Tibial nerve (tissue), 4 donors: Measurements from ENCODE around the gene NECAB3. TPM values are rescaled to one million over a fixed set of nuclear protein-coding genes. Genes with fewer than 3 reads are reported as not detected.
A peak's percentile ranks its signal among the peaks of the same experiment; 100 is the strongest.

Source experiments
- DNase-seq, 2 donors: peaks; one replicate each; pipeline ENCODE4 v3.0.0-alpha.2; 2019; ENCODE audit warnings: low spot score in 2 of 2
- H3K27ac ChIP-seq, 4 donors: fragments of 200-600 bp; sonication (generic) in 3 of 4; one replicate each; pipeline ENCODE4 v1.5.1; 2017 to 2019; ENCODE audit warnings: mild to moderate bottlenecking in 1 of 4
- H3K27me3 ChIP-seq, 2 donors: fragments of 200-600 bp; sonication (generic) in 1 of 2; one replicate each; pipeline versions ENCODE4 v1.5.1 to v1.6.0; 2017 to 2019
- H3K36me3 ChIP-seq, 3 donors: fragments of 200-600 bp; sonication (generic); one replicate each; pipeline ENCODE4 v1.5.1; 2018 to 2019
- H3K4me1 ChIP-seq, 4 donors: fragments of 200-600 bp; sonication (generic) in 3 of 4; one replicate each; pipeline ENCODE4 v1.5.1; 2017 to 2019
- H3K4me3 ChIP-seq, 4 donors: fragments of 200-600 bp; sonication (generic) in 3 of 4; one replicate each; pipeline ENCODE4 v1.5.1; 2017 to 2019; ENCODE audit warnings: mild to moderate bottlenecking in 1 of 4, moderate library complexity in 1 of 4
- H3K9me3 ChIP-seq, 4 donors: fragments of 200-600 bp; sonication (generic) in 3 of 4; one replicate each; pipeline ENCODE4 v1.5.1; 2017 to 2019
- CTCF ChIP-seq, 5 experiments: fragments of 200-600 bp in 3 of 5; fragments of 450-650 bp in 2 of 5; sonication (generic) in 3 of 5; IDR thresholded peaks; one replicate each; pipeline ENCODE4 v1.5.1; 2016 to 2019; ENCODE audit warnings: antibody characterized with exemption in 5 of 5, mild to moderate bottlenecking in 3 of 5, moderate library complexity in 2 of 5
- EP300 ChIP-seq, 2 donors: sonication (generic); formaldehyde crosslinking; IDR thresholded peaks; one replicate each; pipeline ENCODE4 v1.6.1; 2017; ENCODE audit warnings: antibody characterized with exemption in 2 of 2, mild to moderate bottlenecking in 1 of 2
- POLR2A ChIP-seq, 2 donors: fragments of 450-650 bp; IDR thresholded peaks; one replicate each; pipeline ENCODE4 v1.6.1; 2017; ENCODE audit warnings: antibody characterized with exemption in 2 of 2, mild to moderate bottlenecking in 2 of 2, moderate library complexity in 2 of 2
- WGBS, 2 donors: methylation state at CpG; one replicate each; pipeline ENCODE4 v1.1.5; 2018; 5-methylcytosine and 5-hydroxymethylcytosine counted together
- total RNA-seq, 4 donors: library from RNA; depleted of rRNA; stranded (reverse); fragments of >200 nt; gene quantifications; one replicate each; pipeline ENCODE4 v1.1.0, GENCODE V29; 2016

NECAB3 gene
- total RNA-seq, 4 donors from 2014 or later: 80.8 to 103 (median 91.5) TPM

GRCh38 chr20:33680686-33681085, 6.5 kb upstream of the NECAB3 start:
- peaks cover 0 to 31% (median 18%) of the 10 kb centered on the region in 4 donors for H3K4me1 ChIP-seq
- no peaks in the 10 kb centered on the region for H3K36me3 ChIP-seq
- no peak overlapping the region for H3K27ac ChIP-seq
- no peak for TF ChIP-seq EP300 (IDR thresholded peaks at IDR 0.05)
- TF ChIP-seq POLR2A (IDR thresholded peaks at IDR 0.05): no peak
- no peak for TF ChIP-seq CTCF (IDR thresholded peaks at IDR 0.05)
- no peak for DNase-seq
- no peak overlapping the region for H3K4me3 ChIP-seq
- WGBS, 2 donors: 71 to 79% methylated on average over 2 of the region's 2 CpGs
- H3K27me3 ChIP-seq: no peaks in the 10 kb centered on the region
- H3K9me3 ChIP-seq: no peaks in the 10 kb centered on the region

- DNase-seq: no peak
- H3K27ac ChIP-seq: no peak overlapping the region
- H3K4me1 ChIP-seq: peaks cover 0 to 31% (median 18%) of the 10 kb centered on the region in 4 donors
- no peaks in the 10 kb centered on the region for H3K36me3 ChIP-seq
- no peaks in the 10 kb centered on the region for H3K9me3 ChIP-seq
- no peak overlapping the region for H3K4me3 ChIP-seq
- TF ChIP-seq CTCF (IDR thresholded peaks at IDR 0.05) (no peak), EP300 (IDR thresholded peaks at IDR 0.05) (no peak), POLR2A (IDR thresholded peaks at IDR 0.05) (no peak)
- H3K27me3 ChIP-seq: no peaks in the 10 kb centered on the region
- 80 to 84% methylated on average over 17 to 18 of the region's 20 CpGs for WGBS, 2 donors
These were observed 5.7 kb upstream of the NECAB3 start for GRCh38 chr20:33679758-33680485.

GRCh38 chr20:33677991-33678702, 3.9 kb upstream of the NECAB3 start:
- Histone ChIP-seq H3K4me1 (peaks cover 0 to 38% (median 27%) of the 10 kb centered on the region in 4 donors), H3K27me3 (no peaks in the 10 kb centered on the region), H3K9me3 (no peaks in the 10 kb centered on the region), H3K4me3 (no peak overlapping the region), H3K36me3 (no peaks in the 10 kb centered on the region), H3K27ac (peak overlapping the region; percentile 87 to 100 (median 93))
- peak in 1 of 2 donors; percentile 59 for DNase-seq
- TF ChIP-seq EP300 (IDR thresholded peaks at IDR 0.05) (peak in 1 of 2 donors; percentile 13), CTCF (IDR thresholded peaks at IDR 0.05) (no peak)
- 71 to 84% methylated on average over 15 of the region's 15 CpGs for WGBS, 2 donors

- TF ChIP-seq EP300 (IDR thresholded peaks at IDR 0.05) (no peak), CTCF (IDR thresholded peaks at IDR 0.05) (no peak), POLR2A (IDR thresholded peaks at IDR 0.05) (no peak)
- peaks cover 0 to 49% (median 35%) of the 10 kb centered on the region in 4 donors for H3K4me1 ChIP-seq
- no peaks in the 10 kb centered on the region for H3K27me3 ChIP-seq
- H3K9me3 ChIP-seq: no peaks in the 10 kb centered on the region
- DNase-seq: no peak
- H3K27ac ChIP-seq: peak overlapping the region; percentile 87 to 100 (median 93)
- WGBS, 2 donors: 93 to 95% methylated on average over 29 of the region's 31 CpGs
- H3K4me3 ChIP-seq: no peak overlapping the region
- H3K36me3 ChIP-seq: no peaks in the 10 kb centered on the region
These were observed 2.7 kb upstream of the NECAB3 start for GRCh38 chr20:33676652-33677645.
